CD4-positive, alpha-beta T cell treated with Interleukin-12 subunit alpha and Interleukin-12 subunit beta, for 1 hour (primary cell): ENCODE results near the gene LRMDA.
"Not testable (repeated sequence)": the region's sequence is repeated elsewhere in the genome, so short reads cannot be mapped to it uniquely, and the experiment has no call there.

ENCODE experiments used
- DNase-seq: peaks from one replicate; pipeline ENCODE4 v3.0.0-alpha.2; 2020

Gene LRMDA

DNA sequence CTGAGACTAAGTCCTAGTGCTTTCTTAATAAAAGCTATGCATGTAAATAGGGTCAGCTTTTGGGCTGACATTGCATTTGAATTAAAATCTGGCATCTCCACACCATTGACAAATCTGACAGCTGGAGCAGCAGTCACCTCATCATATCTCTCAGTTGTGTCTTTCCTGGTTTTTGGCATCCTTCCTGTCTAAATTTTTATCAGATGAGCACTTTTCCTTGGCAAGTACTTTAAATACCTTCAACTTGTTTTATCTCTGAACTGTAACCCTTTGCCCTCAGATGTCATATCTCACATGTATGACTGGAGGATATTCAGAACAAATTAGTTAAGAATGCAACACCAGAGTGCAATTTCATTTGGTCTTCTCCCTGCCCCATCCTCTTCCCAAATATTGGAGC is 1066.2 kb downstream of the LRMDA start:
- no peak for DNase-seq

DNA sequence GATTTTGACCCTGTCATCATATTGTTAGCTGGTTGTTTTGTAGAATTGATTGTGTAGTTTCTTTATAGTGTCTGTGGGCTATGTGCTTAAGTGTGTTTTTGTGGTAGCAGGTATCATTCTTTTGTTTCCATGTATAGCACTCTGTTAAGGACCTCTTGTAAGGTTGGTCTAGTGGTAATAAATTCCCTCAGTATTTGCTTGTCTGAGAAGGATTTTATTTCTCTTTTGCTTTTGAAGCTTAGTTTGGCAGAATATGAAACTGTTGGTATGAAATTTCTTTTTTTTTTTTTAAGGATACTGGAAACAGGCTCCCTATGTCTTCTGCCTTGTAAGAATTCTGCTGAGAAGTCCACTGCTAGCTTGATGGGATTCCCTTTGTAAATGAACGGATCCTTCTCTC is 1073.4 kb downstream of the LRMDA start:
- DNase-seq = no peak

DNA sequence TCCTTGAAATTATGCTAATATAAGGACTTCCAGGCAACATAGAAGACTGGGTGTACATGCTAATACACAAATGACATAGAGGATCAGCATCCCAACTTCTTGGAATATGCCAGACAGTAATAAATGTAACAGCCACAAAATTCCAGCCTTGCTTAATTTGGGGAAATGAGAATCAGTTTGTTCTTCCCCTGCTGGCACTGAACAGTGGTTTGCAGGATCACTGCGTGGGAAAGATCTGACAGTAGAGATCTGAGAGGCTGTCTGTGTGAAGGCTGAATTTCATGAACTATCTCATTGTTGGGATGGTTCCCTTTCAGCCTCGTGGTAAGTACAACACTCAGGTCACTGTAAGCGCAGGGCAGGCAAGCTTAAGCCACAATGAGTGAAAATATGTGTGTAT is 1078.0 kb downstream of the LRMDA start:
- DNase-seq = no peak

DNA sequence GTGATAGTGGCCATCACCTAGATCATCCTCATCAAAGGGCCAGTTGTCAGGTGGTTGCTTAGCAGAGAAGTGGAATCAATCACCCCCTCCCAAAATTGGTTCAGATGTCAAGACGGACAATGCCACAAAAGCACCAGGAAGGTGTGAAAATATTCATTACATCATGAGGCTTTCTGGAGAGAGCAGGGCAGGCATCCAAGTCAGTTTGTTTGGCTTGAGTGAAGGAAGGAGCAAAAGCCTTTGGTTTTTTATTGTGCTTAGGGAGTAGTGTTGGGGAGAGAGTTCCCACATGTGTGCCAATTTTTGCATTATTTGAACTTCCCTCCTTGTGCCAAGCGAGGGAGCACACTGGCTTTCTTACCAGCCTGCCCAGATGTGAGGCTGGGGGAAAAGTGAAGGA is 1082.9 kb downstream of the LRMDA start:
- DNase-seq = no peak

DNA sequence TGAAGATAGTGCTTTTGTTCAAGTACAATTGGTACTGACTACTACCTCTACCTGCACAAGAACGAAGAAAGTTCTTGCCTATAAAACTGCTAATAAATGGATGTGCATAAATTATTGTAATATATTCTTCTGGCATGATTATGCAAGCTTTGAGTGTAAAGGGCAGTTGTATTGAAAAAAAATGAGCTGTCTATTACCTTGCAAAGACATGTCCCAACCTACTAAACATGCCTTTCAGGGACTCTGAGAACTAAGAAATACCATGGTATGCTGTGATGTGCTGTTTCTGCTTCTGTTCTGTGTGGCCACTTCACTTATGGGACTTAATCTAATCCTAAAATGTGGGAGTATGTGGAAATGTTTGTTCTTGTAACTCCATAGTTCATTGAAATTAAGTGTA is 1083.4 kb downstream of the LRMDA start:
- DNase-seq = no peak

DNA sequence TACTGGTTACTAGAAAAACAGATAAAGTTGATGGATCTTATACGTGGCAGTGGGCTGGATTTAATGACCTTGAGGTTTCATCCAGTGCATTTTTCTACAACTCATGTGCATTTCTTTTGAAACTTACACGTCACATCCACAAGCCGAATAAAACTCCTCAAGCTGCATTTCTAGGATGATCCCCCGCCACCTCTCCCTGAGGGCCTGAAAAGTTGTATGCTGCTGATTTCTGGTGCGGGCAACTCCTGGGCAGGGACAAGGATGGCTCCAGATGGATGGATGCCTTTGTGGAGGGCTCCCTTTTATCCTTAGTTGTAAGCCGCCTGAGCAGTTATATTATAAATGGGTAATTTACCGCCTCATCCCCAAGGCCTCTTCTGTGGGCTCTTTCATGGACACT is 1091.1 kb downstream of the LRMDA start:
- no peak for DNase-seq

DNA sequence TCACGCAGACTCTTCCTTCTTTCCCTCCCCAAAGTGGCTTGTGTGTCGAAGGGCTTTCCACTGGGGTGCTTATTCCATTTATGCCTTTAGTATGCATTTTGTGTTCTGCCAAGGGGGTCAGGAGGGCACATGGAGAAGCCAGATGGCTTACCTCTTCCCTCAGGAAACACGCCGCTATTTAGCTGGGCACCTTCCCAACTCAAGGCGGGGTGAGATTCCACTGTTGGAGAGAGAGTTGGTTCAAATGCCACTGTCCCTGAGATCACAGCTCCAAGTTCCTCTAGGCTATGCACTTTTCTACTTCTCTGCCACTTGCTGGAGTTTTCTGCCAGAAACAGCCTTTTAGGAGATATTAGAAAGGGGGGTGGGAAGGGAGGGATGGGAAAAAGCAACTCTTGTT is 1091.8 kb downstream of the LRMDA start:
- DNase-seq = no peak

DNA sequence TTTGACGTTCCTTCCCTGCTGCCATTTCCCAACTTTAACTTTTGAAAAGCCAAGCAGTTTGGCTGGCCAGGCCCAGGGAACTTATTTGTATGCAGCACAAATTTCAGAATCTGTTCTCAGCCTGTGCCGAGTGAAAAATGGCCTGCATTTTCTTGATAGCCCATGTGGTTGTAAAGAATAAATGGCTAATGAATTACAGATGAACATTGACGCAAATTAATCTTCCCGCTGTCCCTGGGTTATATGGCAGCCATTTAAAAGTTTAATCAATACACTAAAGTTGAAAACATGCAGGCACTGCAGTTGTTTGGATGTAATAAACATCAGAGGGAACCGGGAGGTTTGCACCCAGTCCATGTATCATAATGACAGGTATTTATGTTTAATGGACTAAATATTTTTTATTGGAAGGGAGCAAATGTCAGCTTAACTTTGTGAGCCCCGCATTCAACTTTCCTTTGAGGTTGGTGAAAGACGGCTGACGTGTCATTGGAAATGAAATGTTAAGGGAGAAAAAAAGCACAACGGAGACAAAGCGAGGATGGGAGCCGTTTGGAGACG is 1092.4 kb downstream of the LRMDA start:
- no peak for DNase-seq

DNA sequence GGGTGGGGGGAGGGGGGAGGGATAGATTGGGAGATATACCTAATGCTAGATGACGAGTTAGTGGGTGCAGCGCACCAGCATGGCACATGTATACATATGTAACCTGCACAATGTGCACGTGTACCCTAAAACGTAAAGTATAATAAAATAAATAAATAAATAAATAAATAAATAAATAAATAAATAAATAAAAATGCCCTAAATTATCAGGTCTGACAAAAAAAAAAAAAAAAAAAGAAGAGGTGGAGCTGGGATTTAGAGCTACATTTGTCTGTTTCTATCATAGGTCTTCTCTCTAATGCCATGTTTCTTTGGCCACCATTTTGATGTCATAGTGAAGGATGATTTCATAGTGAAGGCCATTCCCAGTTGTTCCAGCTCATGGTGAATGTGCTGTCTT is 1095.4 kb downstream of the LRMDA start:
- DNase-seq = not testable (repeated sequence)

DNA sequence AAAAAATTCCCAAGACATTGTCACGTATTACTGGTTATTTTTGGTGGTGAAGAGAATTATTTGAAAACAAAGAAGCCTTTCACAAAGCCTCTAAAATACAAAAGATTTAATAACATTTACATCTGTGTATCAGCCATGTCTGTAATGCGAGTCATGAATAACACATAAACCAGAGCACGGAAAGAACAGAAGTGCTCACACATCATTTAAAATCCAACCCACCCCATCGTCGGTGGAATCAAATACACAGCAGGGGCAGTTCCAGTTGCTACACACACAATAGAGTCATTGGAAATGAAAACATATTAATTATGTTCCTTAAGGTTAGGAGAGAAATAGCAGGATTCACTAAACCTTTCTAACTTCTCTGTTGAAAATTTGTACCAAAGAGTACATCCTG is 1108.9 kb downstream of the LRMDA start:
- DNase-seq = no peak

DNA sequence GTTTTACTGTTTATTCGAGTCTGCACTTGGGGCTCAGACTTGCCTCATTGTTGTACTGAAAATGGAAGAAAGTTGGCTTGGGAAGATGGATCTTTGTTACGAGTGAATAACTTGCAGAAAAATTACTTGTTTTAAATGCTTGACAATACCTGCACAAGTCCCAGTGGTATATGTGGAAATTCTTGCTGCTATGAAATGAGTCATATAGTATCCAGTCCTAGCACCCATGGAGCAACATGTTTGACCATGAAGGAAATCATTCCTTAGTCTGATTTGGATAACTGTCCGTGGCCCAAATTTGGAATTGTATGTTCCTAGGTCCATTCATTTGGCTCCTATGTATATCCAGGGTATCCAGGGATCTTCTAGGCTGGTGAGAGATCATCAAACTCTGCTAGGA is 1109.4 kb downstream of the LRMDA start:
- DNase-seq = no peak

DNA sequence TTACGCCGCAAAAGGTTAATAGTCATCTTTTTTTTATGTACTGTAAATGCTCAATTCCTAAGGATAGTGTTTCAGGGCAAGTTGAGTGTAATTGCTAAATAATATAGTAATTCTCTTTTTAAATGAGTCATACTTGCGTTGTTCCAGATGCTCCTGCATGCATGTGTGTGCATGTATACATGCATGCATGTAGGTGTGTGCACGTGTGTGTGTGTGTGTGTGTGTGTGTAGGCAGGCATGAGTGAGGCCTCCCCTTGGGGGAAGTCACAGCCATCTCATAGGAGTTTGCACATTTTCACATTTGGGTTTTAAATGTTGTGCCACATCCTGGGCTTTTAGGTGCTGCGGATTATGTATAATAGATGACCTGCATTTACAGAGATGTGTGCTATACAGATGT is 1110.4 kb downstream of the LRMDA start:
- DNase-seq = no peak

DNA sequence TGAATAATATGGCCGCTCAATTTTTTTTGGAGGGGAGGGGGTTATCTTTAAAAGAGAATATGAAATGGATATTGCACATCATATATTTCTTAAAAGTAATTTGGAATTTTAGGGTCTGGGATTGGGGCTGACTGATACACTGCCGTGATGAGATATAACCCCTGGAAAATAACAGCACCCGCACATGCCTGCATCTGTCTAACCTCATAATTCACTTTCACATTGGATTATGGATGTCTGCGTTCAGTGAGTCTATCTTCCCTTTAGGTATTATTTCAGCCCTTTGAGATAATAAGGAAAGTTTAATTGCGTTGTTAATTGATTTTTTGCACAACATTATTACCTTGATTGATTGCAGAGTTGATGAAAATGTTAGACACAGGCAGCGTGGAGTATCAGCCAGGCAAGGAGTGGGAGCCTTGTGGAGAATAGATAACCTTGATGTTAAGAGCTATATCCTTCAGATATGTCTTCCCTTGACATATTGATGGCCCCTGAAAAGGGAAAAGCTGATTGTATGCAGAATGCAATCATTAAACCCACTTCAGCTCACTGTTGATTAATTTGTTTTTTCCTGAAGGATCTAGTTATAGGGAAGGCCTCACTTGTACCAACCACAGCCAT is 1111.0 kb downstream of the LRMDA start:
- no peak for DNase-seq

DNA sequence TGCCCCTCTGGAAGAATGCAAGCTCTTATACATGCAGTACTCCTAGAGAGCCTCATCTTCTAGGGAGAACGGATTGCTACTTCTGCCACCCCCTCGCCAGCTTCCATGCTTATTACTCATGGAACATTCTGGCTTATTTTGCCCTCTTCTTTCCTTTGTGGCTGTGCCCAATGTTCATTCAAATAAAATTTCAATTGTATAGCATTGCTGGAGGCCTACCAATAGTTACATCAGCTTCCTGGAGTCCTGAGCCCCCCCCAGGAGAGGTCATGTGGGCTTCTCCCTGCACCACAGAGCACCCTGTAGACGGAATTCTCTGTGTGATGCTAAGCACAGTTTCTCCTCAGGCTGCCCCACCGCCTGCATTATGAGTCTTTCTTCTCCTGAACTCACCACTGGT is 1112.2 kb downstream of the LRMDA start:
- no peak for DNase-seq

DNA sequence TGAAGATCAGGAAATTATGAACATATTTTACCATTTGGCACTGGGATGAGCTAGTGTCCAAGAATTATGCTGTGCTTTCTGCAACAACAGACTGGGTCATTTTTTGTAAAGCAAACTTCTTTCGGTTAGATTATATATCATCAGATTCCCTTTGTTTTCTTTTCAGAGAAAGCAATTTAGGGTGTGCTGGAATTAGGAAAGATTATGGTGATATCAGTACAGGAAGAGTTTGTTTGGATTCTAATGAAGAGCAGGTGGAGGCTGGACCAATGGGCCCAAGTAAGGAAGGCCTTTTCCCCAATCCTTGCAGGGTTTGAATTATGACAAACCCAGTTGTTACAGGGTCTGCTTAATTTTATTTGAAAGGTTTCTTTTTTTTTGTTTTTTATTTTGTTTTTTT is 1113.4 kb downstream of the LRMDA start:
- DNase-seq = no peak

DNA sequence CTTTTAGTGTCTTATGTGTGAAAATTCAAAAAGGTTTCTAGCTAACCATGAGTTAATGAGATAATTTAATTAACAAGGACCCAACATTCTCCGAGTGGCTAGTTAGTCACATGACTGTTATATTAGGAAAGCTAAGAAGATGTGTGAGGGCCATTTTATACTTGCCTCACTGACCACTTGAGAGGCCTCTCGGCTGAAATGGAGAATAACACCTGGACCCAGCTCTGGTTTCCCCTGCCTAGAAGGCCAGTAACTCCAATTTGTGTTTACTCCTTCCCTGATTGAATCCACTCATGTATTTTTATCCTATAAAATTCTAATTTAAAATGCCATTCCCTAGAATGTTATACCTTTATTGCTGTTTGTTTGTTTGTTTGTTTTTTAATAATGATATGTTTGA is 1115.0 kb downstream of the LRMDA start:
- DNase-seq = no peak

DNA sequence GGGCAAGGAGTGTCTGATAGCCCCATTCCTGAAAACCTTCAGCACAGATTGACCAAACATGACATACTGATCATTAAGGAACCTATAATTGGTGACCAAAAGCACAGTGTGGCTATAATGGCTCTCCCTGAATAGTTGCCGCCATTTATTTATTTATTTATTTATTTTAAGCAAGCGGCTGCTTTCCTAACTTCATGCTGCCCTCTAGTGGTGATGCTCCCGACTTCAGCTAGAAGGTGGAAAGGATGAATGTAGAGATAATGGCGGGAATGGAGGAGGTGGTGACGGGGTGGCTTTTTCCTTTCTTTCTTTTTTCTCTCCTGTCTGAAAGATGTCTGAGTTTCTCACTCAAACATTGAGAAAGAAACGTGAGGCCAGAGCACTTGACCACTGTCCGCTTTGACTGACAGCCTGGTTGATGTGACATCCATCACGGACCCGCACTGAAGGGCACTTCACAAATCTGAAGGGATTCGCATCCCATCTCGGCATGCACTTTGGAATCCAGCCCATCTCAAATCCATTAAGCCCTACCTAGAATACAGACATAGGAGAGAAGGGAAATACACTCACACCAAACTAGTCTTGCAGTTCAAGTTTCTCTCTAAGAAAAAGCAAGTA is 1116.0 kb downstream of the LRMDA start:
- peak; percentile 20 for DNase-seq

DNA sequence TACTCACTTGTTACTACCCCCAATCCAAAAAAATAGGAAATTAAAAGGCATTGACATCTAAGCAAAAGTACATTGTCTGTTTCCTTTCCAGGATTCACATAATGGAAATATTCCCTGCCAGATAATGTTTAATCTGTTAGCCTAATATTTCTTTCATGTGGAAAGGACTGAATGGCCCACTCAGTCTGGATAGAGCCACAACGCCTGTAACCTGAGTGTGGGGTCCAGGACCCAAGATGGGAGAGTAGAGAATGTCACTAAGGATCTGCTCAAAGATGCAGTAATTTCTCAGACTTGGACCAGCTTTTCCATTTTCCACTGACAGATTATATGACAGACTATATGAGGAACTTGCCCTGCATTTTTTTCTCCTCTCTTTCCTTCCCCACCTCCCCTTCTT is 1117.3 kb downstream of the LRMDA start:
- no peak for DNase-seq

DNA sequence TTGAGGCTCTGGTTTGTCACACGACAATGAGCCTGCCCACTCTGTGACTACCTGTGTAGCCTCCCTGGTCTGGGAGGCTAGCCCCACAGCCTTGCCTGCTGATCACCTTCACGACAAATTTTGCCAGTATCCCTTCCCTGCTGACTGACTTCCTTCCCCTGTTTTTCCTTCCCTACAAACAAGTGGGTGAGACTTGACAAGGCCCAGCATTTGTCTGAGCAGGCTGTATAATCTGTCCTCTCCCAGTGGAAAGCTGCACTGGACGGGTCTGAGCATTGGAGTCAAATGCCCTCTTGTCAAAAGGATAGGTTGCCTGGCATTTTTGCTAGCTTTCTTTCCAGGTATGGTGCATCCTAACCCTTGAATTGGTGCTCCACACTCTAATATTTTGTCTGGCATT is 1117.7 kb downstream of the LRMDA start:
- DNase-seq = no peak

DNA sequence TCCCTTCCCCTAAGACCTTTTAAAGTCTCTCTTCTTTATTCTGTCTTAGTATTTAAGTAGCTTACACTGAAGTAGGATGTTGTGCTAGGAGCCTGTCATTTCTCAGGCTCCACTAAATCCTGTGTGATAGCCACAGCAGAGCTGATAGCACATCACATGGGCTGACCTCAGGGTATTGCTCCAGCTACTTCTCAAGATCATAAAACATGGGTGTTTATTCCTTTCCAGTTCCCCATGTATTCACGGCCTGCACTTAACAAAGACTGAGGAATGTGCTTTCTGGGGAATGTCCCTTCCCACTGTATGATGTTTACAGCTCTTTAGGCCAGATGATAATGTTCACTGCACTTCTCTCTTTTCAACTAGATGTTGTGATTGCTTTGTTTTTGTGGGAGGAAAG is 1119.4 kb downstream of the LRMDA start:
- no peak for DNase-seq

DNA sequence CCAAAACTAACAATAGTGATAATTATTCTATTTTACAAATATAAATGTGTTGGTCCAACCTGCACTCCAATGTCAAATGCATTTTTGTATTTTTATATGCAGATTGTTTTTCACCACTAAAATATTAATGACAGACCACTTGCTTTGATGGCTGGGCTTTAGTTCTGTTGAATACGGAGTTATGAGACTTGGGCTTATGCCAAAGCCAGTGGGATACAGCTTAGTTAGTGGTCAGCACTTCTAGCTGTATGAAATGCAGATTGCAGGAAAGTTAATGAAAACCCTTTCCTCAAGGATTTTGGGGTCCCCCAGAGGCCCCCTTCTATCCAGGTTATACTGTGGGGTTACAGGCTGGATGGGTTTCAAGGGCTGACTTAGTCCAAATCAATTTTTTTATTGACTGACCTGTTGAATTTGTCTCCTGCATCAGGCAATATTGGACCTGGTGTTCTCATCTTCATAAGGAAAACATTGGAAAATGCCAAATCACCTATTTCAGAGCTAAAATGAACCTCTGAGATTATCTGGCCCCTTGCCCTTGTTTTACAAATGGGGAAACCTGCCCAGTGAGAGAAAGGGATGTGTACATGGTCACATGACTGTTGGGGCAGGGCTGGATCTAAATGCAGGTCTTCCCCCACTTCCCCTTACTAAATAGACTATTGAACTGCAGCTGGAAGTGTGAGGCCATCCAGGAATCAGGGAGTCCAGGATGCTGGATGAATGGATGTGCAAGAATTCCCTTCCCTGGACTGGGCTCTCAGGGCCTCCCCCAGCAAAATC is 1120.9 kb downstream of the LRMDA start:
- DNase-seq = no peak

DNA sequence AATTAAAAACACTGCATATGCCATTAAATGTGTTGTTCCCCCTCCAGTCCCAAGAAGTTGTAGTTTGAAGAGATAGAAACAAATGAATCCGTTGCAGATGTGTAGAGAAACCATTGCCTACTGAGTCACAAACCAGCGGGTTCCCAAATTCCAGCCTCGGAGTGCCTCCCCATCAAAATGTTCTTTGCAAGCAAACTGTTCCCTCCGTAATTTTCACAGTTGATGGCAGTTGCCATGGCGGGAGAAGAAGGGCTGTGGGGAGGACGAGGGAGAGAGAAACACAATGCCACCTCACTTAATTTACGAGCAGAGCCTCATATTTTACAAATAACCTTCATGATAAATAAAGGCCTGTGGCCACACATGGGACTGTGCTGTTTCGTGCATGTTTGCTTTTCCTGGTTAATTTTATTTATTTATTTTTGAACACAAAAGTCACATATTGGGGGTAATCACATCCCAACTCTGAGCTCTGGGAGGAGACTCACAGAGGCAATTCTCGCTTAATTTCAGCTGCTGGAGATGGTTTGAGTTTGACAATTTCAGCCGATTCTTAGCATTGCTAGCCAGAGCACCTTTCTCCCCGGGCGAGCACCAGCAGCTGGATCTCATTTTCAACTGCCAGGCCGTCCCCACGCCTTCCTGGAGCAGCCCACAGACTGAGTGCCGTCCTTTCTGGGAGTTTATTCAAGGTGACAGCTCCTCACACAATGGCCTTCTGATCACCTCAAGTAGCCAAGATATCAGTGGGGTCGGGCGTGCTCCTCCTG is 1122.0 kb downstream of the LRMDA start:
- no peak for DNase-seq

DNA sequence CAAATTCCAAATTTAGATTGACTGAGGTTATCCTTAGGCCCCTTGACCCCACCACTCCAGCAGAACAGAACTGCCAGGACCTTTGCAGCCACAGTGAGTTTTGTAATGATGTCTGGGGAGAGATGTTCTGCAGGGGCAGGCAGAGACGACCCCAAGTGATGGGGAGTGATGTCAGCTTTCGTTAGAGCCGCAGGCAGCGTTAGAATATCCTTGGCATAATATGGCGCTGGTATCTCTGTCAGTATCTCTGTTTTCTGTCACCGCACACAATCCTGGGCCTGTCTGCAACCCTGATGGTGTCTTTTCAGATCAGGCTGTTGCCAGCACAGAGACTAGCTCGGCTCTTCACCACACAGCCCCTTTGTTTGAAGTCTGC is 1122.6 kb downstream of the LRMDA start:
- DNase-seq = no peak
